ENCODE data around the gene TMTC1. TPM values are rescaled to one million over a fixed set of nuclear protein-coding genes. Genes with fewer than 3 reads are reported as not detected.
"Not testable (repeated sequence)": the region's sequence is repeated elsewhere in the genome, so short reads cannot be mapped to it uniquely, and the experiment has no call there.

The TMTC1 gene
- total RNA-seq, 4 donors from 2014 or later: 84.0 to 177 (median 105) TPM

DNA sequence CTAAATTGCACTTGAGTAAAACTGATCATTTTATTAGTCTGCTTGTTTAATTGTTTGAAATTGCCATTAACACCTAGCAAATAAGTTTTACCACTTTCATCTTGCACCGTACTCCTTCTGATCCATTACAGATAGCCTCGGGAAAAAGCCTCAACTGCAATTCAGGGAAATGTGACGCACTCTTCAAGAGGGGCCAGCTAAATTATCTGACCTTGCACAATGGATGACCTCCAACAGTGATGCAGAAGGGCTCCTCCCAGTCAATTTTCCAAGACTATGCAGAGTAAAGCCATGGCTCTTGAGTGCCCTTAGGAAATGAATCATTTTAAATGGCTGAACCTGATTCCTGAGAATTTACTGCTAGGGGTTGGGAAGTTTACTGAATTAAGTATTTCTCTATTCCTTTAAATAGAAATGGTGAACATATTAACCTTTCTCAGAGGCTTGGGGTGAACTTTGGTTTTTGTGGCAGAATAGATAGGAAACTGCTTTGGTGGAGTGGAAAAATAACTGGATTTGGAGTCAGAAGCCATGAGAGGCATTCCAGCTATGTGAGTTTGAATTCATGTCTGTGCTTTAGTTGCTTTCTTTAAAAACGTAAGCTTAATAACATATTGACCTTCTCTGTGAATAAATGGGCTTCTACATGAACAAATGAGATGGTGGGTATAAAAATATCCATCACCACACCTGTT is 221.5 kb downstream of the TMTC1 start:
- Histone ChIP-seq H3K4me3 (no peak overlapping the region), H3K9me3 (no peaks in the 10 kb centered on the region), H3K27me3 (no peaks in the 10 kb centered on the region), H3K4me1 (peaks cover 27 to 40% (median 34%) of the 10 kb centered on the region in 4 donors), H3K27ac (replicated peaks in 1 of 4) (peak overlapping the region; percentile 53 to 70 (median 64)), H3K36me3 (peaks cover 0 to 21% (median 14%) of the 10 kb centered on the region in 4 donors)
- TF ChIP-seq, protein P1, sequence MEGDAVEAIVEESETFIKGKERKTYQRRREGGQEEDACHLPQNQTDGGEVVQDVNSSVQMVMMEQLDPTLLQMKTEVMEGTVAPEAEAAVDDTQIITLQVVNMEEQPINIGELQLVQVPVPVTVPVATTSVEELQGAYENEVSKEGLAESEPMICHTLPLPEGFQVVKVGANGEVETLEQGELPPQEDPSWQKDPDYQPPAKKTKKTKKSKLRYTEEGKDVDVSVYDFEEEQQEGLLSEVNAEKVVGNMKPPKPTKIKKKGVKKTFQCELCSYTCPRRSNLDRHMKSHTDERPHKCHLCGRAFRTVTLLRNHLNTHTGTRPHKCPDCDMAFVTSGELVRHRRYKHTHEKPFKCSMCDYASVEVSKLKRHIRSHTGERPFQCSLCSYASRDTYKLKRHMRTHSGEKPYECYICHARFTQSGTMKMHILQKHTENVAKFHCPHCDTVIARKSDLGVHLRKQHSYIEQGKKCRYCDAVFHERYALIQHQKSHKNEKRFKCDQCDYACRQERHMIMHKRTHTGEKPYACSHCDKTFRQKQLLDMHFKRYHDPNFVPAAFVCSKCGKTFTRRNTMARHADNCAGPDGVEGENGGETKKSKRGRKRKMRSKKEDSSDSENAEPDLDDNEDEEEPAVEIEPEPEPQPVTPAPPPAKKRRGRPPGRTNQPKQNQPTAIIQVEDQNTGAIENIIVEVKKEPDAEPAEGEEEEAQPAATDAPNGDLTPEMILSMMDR (IDR thresholded peaks at IDR 0.05): no peak
- TF ChIP-seq POLR2AphosphoS5 (IDR thresholded peaks at IDR 0.05) (peak; percentile 52 to 64), POLR2A (IDR thresholded peaks at IDR 0.05; ENCODE audit: low read depth) (no peak), EP300 (IDR thresholded peaks at IDR 0.05) (peak; percentile 15)
- 70% methylated on average over 4 of the region's 4 CpGs for WGBS
- intact Hi-C loops (cut with DNase I): no loop called here
- no peak for DNase-seq (ENCODE audit: extremely low spot score)

DNA sequence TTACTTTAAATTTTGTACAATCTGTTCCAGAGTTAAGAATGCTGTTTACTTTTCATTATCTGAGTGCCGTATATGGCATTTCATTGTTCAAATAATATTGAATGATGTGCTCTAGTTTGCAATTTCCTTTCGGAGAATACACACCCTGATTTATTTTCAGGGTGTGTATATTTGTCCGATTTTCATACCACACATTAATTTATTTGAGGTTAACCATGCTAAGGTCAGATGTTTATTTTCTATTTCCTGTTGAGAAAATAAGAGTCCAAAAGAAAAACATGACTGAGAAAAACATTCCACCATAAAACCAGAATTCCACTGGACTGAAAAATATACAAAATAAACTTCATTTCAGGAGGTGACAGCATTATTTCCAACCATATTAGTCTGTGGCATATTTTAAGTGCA is 222.1 kb downstream of the TMTC1 start:
- TF ChIP-seq, protein P1 (IDR thresholded peaks at IDR 0.05): no peak
- TF ChIP-seq EP300 (IDR thresholded peaks at IDR 0.05): no peak
- TF ChIP-seq POLR2AphosphoS5 (IDR thresholded peaks at IDR 0.05): no peak
- no peak for TF ChIP-seq POLR2A (IDR thresholded peaks at IDR 0.05; ENCODE audit: low read depth)
- Histone ChIP-seq H3K27ac (replicated peaks in 1 of 4) (peak overlapping the region; percentile 40 to 68 (median 57)), H3K4me1 (peaks cover 27 to 40% (median 32%) of the 10 kb centered on the region in 4 donors), H3K27me3 (no peaks in the 10 kb centered on the region), H3K9me3 (no peaks in the 10 kb centered on the region), H3K36me3 (peaks cover 0 to 26% (median 16%) of the 10 kb centered on the region in 4 donors), H3K4me3 (no peak overlapping the region)
- no peak for DNase-seq (ENCODE audit: extremely low spot score)
- WGBS: 68% methylated on average over 3 of the region's 3 CpGs
- intact Hi-C loops (cut with DNase I): no loop called here

DNA sequence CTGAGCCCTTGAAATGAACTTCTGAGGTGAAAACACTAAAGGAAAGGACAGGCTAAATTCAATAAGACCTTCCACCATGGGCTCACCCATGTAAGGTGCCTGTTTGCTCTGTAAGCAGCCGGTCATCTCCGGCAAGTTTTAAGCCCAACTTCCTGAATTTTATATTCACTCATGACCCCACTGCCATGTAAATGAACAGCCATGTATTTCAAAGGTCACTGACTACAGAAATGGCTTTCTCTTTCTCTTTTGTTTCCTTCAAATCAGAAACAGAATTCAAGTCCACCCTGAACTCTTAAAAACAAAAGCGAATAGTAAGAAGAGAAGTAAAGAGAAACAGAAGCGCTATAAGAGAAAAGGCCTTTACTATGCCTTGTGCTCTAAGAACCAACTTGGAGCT is 224.5 kb downstream of the TMTC1 start:
- intact Hi-C loops (cut with DNase I): no loop called here
- Histone ChIP-seq H3K4me3 (no peak overlapping the region), H3K27me3 (no peaks in the 10 kb centered on the region), H3K4me1 (peaks cover 24 to 35% (median 26%) of the 10 kb centered on the region in 4 donors), H3K27ac (replicated peaks in 1 of 4) (peak overlapping the region in 2 of 4 donors; percentile 10 to 42), H3K36me3 (peaks cover 0 to 26% (median 12%) of the 10 kb centered on the region in 4 donors), H3K9me3 (no peaks in the 10 kb centered on the region)
- no peak for DNase-seq (ENCODE audit: extremely low spot score)
- TF ChIP-seq, protein P1 (IDR thresholded peaks at IDR 0.05): no peak
- TF ChIP-seq POLR2A (IDR thresholded peaks at IDR 0.05; ENCODE audit: low read depth): no peak
- no peak for TF ChIP-seq POLR2AphosphoS5 (IDR thresholded peaks at IDR 0.05)
- no peak for TF ChIP-seq EP300 (IDR thresholded peaks at IDR 0.05)
- WGBS: 60% methylated on average over 4 of the region's 4 CpGs

- Histone ChIP-seq H3K9me3 (no peaks in the 10 kb centered on the region), H3K27ac (replicated peaks in 1 of 4) (no peak overlapping the region), H3K36me3 (peaks cover 0 to 26% (median 12%) of the 10 kb centered on the region in 4 donors), H3K4me1 (peaks cover 0 to 17% (median 14%) of the 10 kb centered on the region in 4 donors), H3K4me3 (no peak overlapping the region), H3K27me3 (no peaks in the 10 kb centered on the region)
- no peak for DNase-seq (ENCODE audit: extremely low spot score)
- TF ChIP-seq EP300 (IDR thresholded peaks at IDR 0.05): no peak
- TF ChIP-seq POLR2AphosphoS5 (IDR thresholded peaks at IDR 0.05): no peak
- intact Hi-C loops (cut with DNase I): no loop called here
Observed at GRCh38 chr12:29556363-29556762, 227.4 kb downstream of the TMTC1 start.

- intact Hi-C loops (cut with DNase I): not testable (repeated sequence)
Observed at GRCh38 chr12:29555451-29555850, 228.3 kb downstream of the TMTC1 start.

More at GRCh38 chr12:29555451-29555850, 228.3 kb downstream of the TMTC1 start:
- not testable (repeated sequence) for H3K9me3 ChIP-seq; H3K4me3 ChIP-seq; H3K27me3 ChIP-seq; H3K27ac ChIP-seq (replicated peaks in 1 of 4); DNase-seq (ENCODE audit: extremely low spot score)
- H3K4me1 ChIP-seq: peaks cover 0 to 14% (median 13%) of the 10 kb centered on the region in 4 donors
- 98% methylated on average over 2 of the region's 2 CpGs for WGBS
- peaks cover 0 to 26% (median 12%) of the 10 kb centered on the region in 4 donors for H3K36me3 ChIP-seq
